HL-60 (cell line): ENCODE data around the gene MOCS3.

Experiments
- GABPA ChIP-seq: IDR thresholded peaks from 2 replicates; pipeline ENCODE4 v1.6.1; 2012; ENCODE audit warnings: low read depth
- POLR2AphosphoS5 ChIP-seq: IDR thresholded peaks from 2 replicates; pipeline ENCODE4 v1.6.1; 2012; ENCODE audit warnings: low read depth
- SPI1 ChIP-seq: IDR thresholded peaks from 2 replicates; pipeline ENCODE4 v1.6.1; 2012; ENCODE audit warnings: low read depth, mild to moderate bottlenecking, borderline replicate concordance
- TF ChIP-seq, protein P1 (sequence below): IDR thresholded peaks from one replicate; pipeline ENCODE4 v1.5.1; 2011; ENCODE audit warnings: low read length, control low read depth, inconsistent platforms; ENCODE audit not compliant: insufficient read depth
- TF ChIP-seq, protein P2 (sequence below): IDR thresholded peaks from 2 replicates; pipeline ENCODE4 v1.6.1; 2012; ENCODE audit warnings: low read depth; ENCODE audit not compliant: insufficient replicate concordance

DNA sequence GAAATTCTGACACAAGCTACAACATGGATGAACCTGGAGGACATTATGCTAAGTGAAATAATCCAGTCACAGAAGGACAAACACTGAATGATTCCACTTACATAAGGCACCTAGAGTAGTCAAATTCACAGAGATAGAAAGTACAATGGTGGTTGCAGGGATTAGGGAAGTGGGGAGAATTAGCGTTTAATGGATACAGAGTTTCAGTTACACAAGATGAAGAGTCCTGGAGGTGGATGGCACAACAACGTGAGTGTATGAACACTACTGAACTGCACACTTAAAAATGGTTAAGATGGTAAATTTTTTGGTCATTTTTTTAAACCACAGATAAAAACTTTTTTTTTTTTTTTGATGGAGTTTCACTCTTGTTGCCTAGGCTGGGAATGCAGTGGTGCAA lies 24.7 kb downstream of the MOCS3 start:
- TF ChIP-seq, protein P1, sequence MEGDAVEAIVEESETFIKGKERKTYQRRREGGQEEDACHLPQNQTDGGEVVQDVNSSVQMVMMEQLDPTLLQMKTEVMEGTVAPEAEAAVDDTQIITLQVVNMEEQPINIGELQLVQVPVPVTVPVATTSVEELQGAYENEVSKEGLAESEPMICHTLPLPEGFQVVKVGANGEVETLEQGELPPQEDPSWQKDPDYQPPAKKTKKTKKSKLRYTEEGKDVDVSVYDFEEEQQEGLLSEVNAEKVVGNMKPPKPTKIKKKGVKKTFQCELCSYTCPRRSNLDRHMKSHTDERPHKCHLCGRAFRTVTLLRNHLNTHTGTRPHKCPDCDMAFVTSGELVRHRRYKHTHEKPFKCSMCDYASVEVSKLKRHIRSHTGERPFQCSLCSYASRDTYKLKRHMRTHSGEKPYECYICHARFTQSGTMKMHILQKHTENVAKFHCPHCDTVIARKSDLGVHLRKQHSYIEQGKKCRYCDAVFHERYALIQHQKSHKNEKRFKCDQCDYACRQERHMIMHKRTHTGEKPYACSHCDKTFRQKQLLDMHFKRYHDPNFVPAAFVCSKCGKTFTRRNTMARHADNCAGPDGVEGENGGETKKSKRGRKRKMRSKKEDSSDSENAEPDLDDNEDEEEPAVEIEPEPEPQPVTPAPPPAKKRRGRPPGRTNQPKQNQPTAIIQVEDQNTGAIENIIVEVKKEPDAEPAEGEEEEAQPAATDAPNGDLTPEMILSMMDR, result no peak
- TF ChIP-seq GABPA, result no peak
- TF ChIP-seq SPI1, result no peak
- TF ChIP-seq, protein P2, sequence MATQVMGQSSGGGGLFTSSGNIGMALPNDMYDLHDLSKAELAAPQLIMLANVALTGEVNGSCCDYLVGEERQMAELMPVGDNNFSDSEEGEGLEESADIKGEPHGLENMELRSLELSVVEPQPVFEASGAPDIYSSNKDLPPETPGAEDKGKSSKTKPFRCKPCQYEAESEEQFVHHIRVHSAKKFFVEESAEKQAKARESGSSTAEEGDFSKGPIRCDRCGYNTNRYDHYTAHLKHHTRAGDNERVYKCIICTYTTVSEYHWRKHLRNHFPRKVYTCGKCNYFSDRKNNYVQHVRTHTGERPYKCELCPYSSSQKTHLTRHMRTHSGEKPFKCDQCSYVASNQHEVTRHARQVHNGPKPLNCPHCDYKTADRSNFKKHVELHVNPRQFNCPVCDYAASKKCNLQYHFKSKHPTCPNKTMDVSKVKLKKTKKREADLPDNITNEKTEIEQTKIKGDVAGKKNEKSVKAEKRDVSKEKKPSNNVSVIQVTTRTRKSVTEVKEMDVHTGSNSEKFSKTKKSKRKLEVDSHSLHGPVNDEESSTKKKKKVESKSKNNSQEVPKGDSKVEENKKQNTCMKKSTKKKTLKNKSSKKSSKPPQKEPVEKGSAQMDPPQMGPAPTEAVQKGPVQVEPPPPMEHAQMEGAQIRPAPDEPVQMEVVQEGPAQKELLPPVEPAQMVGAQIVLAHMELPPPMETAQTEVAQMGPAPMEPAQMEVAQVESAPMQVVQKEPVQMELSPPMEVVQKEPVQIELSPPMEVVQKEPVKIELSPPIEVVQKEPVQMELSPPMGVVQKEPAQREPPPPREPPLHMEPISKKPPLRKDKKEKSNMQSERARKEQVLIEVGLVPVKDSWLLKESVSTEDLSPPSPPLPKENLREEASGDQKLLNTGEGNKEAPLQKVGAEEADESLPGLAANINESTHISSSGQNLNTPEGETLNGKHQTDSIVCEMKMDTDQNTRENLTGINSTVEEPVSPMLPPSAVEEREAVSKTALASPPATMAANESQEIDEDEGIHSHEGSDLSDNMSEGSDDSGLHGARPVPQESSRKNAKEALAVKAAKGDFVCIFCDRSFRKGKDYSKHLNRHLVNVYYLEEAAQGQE, result no peak
- no peak for TF ChIP-seq POLR2AphosphoS5
